B cell (primary cell): ENCODE results near the gene CSTF3.

Experiments
- CTCF ChIP-seq: fragments of 200-600 bp; IDR thresholded peaks from one replicate; pipeline ENCODE4 v1.8.0; 2022; ENCODE audit warnings: antibody characterized with exemption, mild to moderate bottlenecking
- EZH2 ChIP-seq: IDR thresholded peaks from 2 replicates; pipeline ENCODE4 v1.6.1; 2012; ENCODE audit warnings: borderline replicate concordance, low read depth, mild to moderate bottlenecking, moderate library complexity, low read length; ENCODE audit not compliant: insufficient read depth, poor library complexity, severe bottlenecking

- TF ChIP-seq EZH2, result no peak
- TF ChIP-seq CTCF, result no peak
Measured at GRCh38 chr11:33158596-33159275, 2.5 kb downstream of the CSTF3 start.
